ENCODE measurements around the gene ZGPAT. TPM values are rescaled to one million over a fixed set of nuclear protein-coding genes. Genes with fewer than 3 reads are reported as not detected.
A peak's percentile ranks its signal among the peaks of the same experiment; 100 is the strongest.

Gene ZGPAT
- total RNA-seq, 4 donors from 2014 or later: 13.4 to 20.8 (median 15.5) TPM

DNA sequence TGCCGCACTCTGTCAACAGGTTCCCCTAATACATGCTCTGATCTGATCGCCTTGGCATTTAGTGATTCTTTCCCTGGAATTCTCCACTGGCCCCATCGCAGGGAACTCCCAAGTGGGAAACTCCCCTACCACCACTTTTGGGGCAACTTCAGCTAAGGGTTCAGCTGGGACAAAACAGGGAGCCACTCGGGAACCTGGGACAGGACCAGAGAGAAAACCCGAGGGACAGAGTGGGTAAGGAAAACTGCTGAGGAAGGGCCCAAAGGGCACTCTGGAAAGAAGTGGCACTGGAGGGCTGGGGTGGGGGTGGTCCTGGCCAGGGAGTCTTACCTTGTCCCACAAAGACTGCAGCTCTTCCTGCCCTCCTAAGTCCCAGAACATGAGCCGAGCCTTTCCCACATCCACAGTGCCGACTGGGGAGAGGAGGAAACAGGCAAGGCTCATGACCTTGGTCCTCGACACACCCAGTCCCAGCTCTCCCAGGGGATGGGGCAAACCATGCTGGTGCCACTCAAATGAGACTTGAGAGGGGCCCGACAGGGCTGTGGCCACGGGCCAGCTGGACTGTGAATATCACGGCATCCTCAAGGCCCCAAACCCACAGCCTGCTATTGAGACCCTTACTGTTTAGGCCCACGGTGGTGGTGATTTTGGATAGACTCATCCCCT is 1.7 kb upstream of the ZGPAT start:
- in situ Hi-C loops (cut with MboI; ENCODE audit: low sequenced_read_pairs in 4 of 4): no loop called here
- no peaks in the 10 kb centered on the region for H3K9me3 ChIP-seq
- H3K27ac ChIP-seq: peak overlapping the region; percentile 80 to 91 (median 90)
- H3K36me3 ChIP-seq: peaks cover 0 to 33% of the 10 kb centered on the region in 2 donors
- peak overlapping the region; percentile 76 to 90 (median 85) for H3K4me3 ChIP-seq
- peaks cover 11 to 23% of the 10 kb centered on the region in 2 donors for H3K4me1 ChIP-seq
- intact Hi-C loops (cut with DNase I; ENCODE audit: low total_unique reads): no loop called here
- no peaks in the 10 kb centered on the region for H3K27me3 ChIP-seq
- no peak for DNase-seq
- no peak for ATAC-seq
- TF ChIP-seq POLR2A (IDR thresholded peaks at IDR 0.05): no peak
- TF ChIP-seq, protein P1, sequence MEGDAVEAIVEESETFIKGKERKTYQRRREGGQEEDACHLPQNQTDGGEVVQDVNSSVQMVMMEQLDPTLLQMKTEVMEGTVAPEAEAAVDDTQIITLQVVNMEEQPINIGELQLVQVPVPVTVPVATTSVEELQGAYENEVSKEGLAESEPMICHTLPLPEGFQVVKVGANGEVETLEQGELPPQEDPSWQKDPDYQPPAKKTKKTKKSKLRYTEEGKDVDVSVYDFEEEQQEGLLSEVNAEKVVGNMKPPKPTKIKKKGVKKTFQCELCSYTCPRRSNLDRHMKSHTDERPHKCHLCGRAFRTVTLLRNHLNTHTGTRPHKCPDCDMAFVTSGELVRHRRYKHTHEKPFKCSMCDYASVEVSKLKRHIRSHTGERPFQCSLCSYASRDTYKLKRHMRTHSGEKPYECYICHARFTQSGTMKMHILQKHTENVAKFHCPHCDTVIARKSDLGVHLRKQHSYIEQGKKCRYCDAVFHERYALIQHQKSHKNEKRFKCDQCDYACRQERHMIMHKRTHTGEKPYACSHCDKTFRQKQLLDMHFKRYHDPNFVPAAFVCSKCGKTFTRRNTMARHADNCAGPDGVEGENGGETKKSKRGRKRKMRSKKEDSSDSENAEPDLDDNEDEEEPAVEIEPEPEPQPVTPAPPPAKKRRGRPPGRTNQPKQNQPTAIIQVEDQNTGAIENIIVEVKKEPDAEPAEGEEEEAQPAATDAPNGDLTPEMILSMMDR (IDR thresholded peaks at IDR 0.05 in 4 of 5, conservative IDR thresholded peaks at IDR 0.05 in 1 of 5): no peak

DNA sequence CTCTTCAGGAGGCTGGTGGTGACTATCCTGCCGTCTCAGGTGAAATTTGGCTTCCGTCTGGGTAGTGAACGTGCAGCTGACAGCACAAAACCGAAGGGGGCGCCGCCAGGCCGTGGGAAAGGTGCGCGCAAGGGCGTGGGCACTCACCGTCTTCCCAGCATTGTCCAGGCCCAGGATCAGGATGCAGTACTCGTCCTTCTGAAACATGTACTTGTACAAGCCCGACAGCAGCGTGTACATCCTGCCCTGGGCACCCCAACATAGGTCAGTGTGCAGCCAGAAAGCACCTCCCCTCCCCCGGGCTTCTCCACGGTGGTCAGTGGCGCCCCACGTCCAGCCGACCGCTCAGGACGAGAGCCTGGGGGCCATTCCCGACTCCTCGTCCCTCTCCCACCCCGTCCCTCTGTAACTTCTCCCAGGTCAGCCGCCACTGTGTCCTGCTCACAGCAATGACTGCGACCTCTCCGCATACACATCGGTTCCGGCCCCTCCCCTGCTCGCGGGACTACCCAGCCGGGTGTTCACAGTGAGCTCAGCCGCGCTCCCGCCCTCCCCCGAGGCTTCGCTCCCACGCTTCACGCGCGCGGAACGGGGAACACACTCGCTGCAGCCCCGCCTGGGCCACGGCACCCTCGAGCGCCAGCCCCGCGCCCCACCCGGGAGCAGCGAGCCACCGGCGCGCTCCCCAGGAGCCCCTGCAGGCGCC is 834 bp upstream of the ZGPAT start:
- intact Hi-C loops (cut with DNase I; ENCODE audit: low total_unique reads) (loop anchor here (1.0 kb wide), 1 partner anchor 33 kb away; no protein-coding TSS in a partner anchor), in situ Hi-C loops (cut with MboI; ENCODE audit: low sequenced_read_pairs in 4 of 4) (no loop called here)
- Histone ChIP-seq H3K27me3 (no peaks in the 10 kb centered on the region), H3K4me3 (peak overlapping the region; percentile 76 to 90 (median 85)), H3K36me3 (peaks cover 0 to 42% of the 10 kb centered on the region in 2 donors), H3K4me1 (peaks cover 11 to 23% of the 10 kb centered on the region in 2 donors), H3K27ac (peak overlapping the region; percentile 80 to 91 (median 90)), H3K9me3 (no peaks in the 10 kb centered on the region)
- no peak for TF ChIP-seq POLR2A (IDR thresholded peaks at IDR 0.05)
- TF ChIP-seq, protein P1 (IDR thresholded peaks at IDR 0.05 in 4 of 5, conservative IDR thresholded peaks at IDR 0.05 in 1 of 5): no peak
- DNase-seq (peak in 1 of 2 donors; percentile 51), ATAC-seq (peak; percentile 19 to 20)

DNA sequence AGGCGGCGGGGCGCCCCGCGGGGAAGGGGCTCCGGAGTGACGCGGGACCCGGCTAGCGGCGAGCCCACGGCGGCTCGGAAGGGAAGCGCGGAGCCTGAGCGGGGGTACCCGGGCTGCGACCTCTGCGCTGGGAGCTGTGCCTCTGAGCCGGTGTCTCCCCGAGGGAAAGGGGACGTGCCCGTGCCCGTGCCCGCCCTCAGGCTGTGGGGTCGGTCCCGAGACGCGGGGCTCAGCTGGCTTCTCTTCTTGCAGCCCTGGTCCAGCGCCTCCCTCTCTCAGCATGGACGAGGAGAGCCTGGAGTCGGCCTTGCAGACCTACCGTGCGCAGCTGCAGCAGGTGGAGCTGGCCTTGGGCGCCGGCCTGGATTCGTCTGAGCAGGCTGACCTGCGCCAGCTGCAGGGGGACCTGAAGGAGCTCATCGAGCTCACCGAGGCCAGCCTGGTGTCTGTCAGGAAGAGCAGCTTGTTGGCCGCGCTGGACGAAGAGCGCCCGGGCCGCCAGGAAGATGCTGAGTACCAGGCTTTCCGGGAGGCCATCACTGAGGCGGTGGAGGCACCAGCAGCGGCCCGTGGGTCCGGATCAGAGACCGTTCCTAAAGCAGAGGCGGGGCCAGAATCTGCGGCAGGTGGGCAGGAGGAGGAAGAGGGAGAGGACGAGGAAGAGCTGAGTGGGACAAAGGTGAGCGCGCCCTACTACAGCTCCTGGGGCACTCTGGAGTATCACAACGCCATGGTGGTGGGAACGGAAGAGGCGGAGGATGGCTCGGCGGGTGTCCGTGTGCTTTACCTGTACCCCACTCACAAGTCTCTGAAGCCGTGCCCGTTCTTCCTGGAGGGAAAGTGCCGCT is 686 bp downstream of the ZGPAT start:
- intact Hi-C loops (cut with DNase I; ENCODE audit: low total_unique reads): no loop called here
- H3K4me3 ChIP-seq: peak overlapping the region; percentile 76 to 90 (median 85)
- H3K27me3 ChIP-seq: no peaks in the 10 kb centered on the region
- peaks cover 11 to 23% of the 10 kb centered on the region in 2 donors for H3K4me1 ChIP-seq
- DNase-seq (no peak), ATAC-seq (peak in 1 of 2 donors; percentile 8)
- H3K36me3 ChIP-seq: peaks cover 0 to 50% of the 10 kb centered on the region in 2 donors
- no peak for TF ChIP-seq POLR2A (IDR thresholded peaks at IDR 0.05)
- TF ChIP-seq, protein P1 (IDR thresholded peaks at IDR 0.05 in 4 of 5, conservative IDR thresholded peaks at IDR 0.05 in 1 of 5): no peak
- in situ Hi-C loops (cut with MboI; ENCODE audit: low sequenced_read_pairs in 4 of 4): no loop called here
- H3K27ac ChIP-seq: peak overlapping the region; percentile 80 to 91 (median 90)
- no peaks in the 10 kb centered on the region for H3K9me3 ChIP-seq

DNA sequence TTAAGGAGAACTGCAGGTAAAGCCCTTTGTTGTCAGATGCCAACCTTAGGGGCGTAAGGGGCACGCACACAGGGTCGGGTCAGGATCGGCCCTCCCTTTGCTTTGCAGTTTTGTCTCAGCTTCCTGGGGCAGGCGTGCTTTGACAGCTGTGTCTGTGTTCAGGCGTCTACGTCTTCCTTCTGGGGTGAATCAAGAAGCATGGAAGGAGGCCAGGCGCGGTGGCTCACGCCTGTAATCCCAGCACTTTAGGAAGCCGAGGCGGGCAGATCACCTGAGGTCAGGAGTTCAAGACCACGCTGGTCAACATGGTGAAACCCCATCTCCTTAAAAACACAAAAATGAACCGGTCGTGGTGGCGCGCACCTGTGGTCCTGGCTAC is 1.3 kb downstream of the ZGPAT start:
- Histone ChIP-seq H3K27me3 (no peaks in the 10 kb centered on the region), H3K4me3 (peak overlapping the region in 2 of 4 donors; percentile 76 to 90), H3K36me3 (peaks cover 0 to 54% of the 10 kb centered on the region in 2 donors), H3K9me3 (no peaks in the 10 kb centered on the region), H3K27ac (no peak overlapping the region), H3K4me1 (peaks cover 11 to 23% of the 10 kb centered on the region in 2 donors)
- in situ Hi-C loops (cut with MboI; ENCODE audit: low sequenced_read_pairs in 4 of 4): no loop called here
- no peak for ATAC-seq
- intact Hi-C loops (cut with DNase I; ENCODE audit: low total_unique reads): no loop called here
- DNase-seq: no peak
- TF ChIP-seq, protein P1 (IDR thresholded peaks at IDR 0.05 in 4 of 5, conservative IDR thresholded peaks at IDR 0.05 in 1 of 5): no peak
- TF ChIP-seq POLR2A (IDR thresholded peaks at IDR 0.05): no peak
